Upper lobe of left lung (tissue), 4 donors: Measurements from ENCODE around the gene CRISPLD2.

Experiments used
- POLR2A ChIP-seq, 4 donors: fragments of 450-650 bp; IDR thresholded peaks; one replicate each; pipeline ENCODE4 v1.5.1; 2016 to 2017; ENCODE audit warnings: antibody characterized with exemption in 4 of 4, mild to moderate bottlenecking in 2 of 4
- POLR2AphosphoS5 ChIP-seq, 2 donors: sonication (generic); formaldehyde crosslinking; IDR thresholded peaks; one replicate each; pipeline ENCODE4 v1.5.1; 2017; ENCODE audit warnings: antibody characterized with exemption in 2 of 2
- TF ChIP-seq, protein P1 (sequence below), 6 experiments: fragments of 450-650 bp in 4 of 6; fragments of 200-600 bp in 2 of 6; sonication (generic) in 2 of 6; IDR thresholded peaks; one replicate each; pipeline ENCODE4 v1.5.1; 2016 to 2019; ENCODE audit warnings: antibody characterized with exemption in 6 of 6

DNA sequence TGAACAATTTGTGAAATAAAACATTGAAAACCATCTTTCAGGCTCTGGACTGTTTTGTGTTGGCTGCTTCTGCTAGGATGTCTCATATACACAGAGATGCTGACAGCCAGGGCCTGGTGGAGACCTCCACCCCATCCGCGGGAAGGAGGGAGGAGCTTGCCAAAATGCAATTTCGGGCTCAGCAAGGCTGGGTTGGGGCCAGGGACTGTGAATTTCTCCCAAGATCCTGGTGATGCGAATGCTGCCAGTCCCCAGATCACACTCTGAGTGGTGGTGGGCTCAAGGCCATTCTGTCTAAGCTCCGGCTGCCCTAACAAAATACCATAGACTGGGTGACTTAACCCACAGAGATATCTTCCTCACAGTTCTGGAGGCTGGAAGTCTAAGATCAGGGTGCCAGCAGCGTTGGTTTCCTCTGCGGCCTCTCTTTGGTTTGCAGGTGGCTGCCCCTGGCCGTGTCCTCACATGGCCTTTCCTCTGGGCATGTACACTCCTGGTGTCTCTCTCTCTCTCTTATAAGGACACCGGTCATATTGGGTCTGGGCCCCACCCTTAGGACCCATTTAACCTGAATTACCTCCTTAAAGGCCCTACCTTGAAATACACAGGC, 89.8 kb downstream of the CRISPLD2 start:
- TF ChIP-seq, protein P1, sequence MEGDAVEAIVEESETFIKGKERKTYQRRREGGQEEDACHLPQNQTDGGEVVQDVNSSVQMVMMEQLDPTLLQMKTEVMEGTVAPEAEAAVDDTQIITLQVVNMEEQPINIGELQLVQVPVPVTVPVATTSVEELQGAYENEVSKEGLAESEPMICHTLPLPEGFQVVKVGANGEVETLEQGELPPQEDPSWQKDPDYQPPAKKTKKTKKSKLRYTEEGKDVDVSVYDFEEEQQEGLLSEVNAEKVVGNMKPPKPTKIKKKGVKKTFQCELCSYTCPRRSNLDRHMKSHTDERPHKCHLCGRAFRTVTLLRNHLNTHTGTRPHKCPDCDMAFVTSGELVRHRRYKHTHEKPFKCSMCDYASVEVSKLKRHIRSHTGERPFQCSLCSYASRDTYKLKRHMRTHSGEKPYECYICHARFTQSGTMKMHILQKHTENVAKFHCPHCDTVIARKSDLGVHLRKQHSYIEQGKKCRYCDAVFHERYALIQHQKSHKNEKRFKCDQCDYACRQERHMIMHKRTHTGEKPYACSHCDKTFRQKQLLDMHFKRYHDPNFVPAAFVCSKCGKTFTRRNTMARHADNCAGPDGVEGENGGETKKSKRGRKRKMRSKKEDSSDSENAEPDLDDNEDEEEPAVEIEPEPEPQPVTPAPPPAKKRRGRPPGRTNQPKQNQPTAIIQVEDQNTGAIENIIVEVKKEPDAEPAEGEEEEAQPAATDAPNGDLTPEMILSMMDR (IDR thresholded peaks at IDR 0.05) = no peak
- TF ChIP-seq POLR2AphosphoS5 (IDR thresholded peaks at IDR 0.05) (no peak), POLR2A (IDR thresholded peaks at IDR 0.05) (no peak)
